K562 (cell line): ENCODE measurements around the gene PACRG. TPM values are rescaled to one million over a fixed set of nuclear protein-coding genes. Genes with fewer than 3 reads are reported as not detected.
A peak's percentile ranks its signal among the peaks of the same experiment; 100 is the strongest.

Experiments used
- BRD9 ChIP-seq: fragments of 450-650 bp; IDR thresholded peaks from 2 replicates; pipeline ENCODE4 v1.6.1; 2018; ENCODE audit warnings: low read depth; ENCODE audit not compliant: partially characterized antibody
- E2F1 ChIP-seq: sonication (generic); formaldehyde crosslinking; IDR thresholded peaks from 2 replicates; pipeline ENCODE4 v1.8.1; 2023; ENCODE audit warnings: mild to moderate bottlenecking, missing genetic modification reagents, moderate library complexity
- MAFF ChIP-seq: IDR thresholded peaks from 2 replicates; pipeline ENCODE4 v1.6.1; 2012; ENCODE audit warnings: low read length, improper control_type of control experiment
- MXI1 ChIP-seq: IDR thresholded peaks from 2 replicates; pipeline ENCODE4 v1.6.1; 2011; ENCODE audit warnings: low read depth, mild to moderate bottlenecking, improper control_type of control experiment, low read length
- NRF1 ChIP-seq, 2 experiments: fragments of 450-650 bp; IDR thresholded peaks in 1 of 2; conservative IDR thresholded peaks in 1 of 2; 2 replicates each; pipeline ENCODE4 v1.6.1; 2014; ENCODE audit warnings: mild to moderate bottlenecking in 2 of 2
- PRDM10 ChIP-seq: fragments of 450-650 bp; IDR thresholded peaks from 2 replicates; pipeline ENCODE4 v1.6.1; 2018; ENCODE audit not compliant: partially characterized antibody
- PYGO2 ChIP-seq: fragments of 450-650 bp; IDR thresholded peaks from 2 replicates; pipeline ENCODE4 v1.6.1; 2016; ENCODE audit warnings: mild to moderate bottlenecking, missing genetic modification characterization, moderate library complexity, missing compliant biosample characterization
- SNRNP70 ChIP-seq: fragments of 200-400 bp; formaldehyde crosslinking; optimal IDR thresholded peaks from 2 replicates; pipeline ENCODE3; 2017; ENCODE audit warnings: low read depth, low read length
- SP2 ChIP-seq: IDR thresholded peaks from 2 replicates; pipeline ENCODE4 v1.6.1; 2011; ENCODE audit warnings: mild to moderate bottlenecking, low read depth, low read length, moderate library complexity; ENCODE audit not compliant: poor library complexity, severe bottlenecking; ENCODE audit errors: extremely low read depth
- TBP ChIP-seq: optimal IDR thresholded peaks from 2 replicates; pipeline ENCODE3; 2011; ENCODE audit warnings: low read depth, low read length, improper control_type of control experiment
- TRIM25 ChIP-seq: fragments of 450-650 bp; IDR thresholded peaks from 2 replicates; pipeline ENCODE4 v1.7.0; 2016; ENCODE audit warnings: borderline replicate concordance
- ZFPM2 ChIP-seq: fragments of 250-450 bp; sonication (Bioruptor Pico); IDR thresholded peaks from 2 replicates; pipeline ENCODE4 v1.5.1; 2022; ENCODE audit warnings: mild to moderate bottlenecking
- ZNF24 ChIP-seq: fragments of 450-650 bp; IDR thresholded peaks from 2 replicates; pipeline ENCODE4 v1.6.1; 2016
- ZNF511 ChIP-seq: sonication (generic); formaldehyde crosslinking; IDR thresholded peaks from 2 replicates; pipeline ENCODE4 v1.8.0; 2022; ENCODE audit warnings: mild to moderate bottlenecking, missing genetic modification reagents
- ZNF717 ChIP-seq: fragments of 250-450 bp; sonication (Bioruptor Pico); IDR thresholded peaks from 2 replicates; pipeline ENCODE4 v1.5.0; 2021
- polyA plus RNA-seq, 8 experiments: library from polyadenylated mRNA; depleted of rRNA in 4 of 8; stranded (reverse) in 5 of 8; unstranded in 3 of 8; fragments of >200 nt; fragmentation: Nextera tagmentation in 2 of 8; fragmentation: Illumina TruSeq in 1 of 8; extraction: Ambion mirVana in 2 of 8; extraction: Trizol in 1 of 8; gene quantifications; 2 replicates each; pipeline versions ENCODE4 v1.2.1 to v1.2.3, GENCODE V29; 2011 to 2014; ENCODE audit warnings: inconsistent platforms in 1 of 8, missing spikeins in 1 of 8
- total RNA-seq, 7 experiments: library from RNA; depleted of rRNA in 6 of 7; stranded (reverse); fragments of >200 nt in 6 of 7; fragmentation: Illumina TruSeq in 2 of 7; extraction: Trizol in 2 of 7; gene quantifications; 2 replicates each; pipeline versions ENCODE4 v1.2.1 to v1.2.3, GENCODE V29; 2011 to 2021; ENCODE audit warnings: low replicate concordance in 1 of 7
- TF ChIP-seq, protein P1 (sequence below): sonication (generic); formaldehyde crosslinking; IDR thresholded peaks from 2 replicates; pipeline ENCODE4 v1.8.0; 2023; ENCODE audit warnings: mild to moderate bottlenecking, missing genetic modification reagents

The PACRG gene
- total and polyA plus RNA-seq, 9 of the 15 experiments (the other 6 are each of a cell fraction or from before 2014, with no cell fraction given), result 0.04 TPM; not detected in 8

DNA sequence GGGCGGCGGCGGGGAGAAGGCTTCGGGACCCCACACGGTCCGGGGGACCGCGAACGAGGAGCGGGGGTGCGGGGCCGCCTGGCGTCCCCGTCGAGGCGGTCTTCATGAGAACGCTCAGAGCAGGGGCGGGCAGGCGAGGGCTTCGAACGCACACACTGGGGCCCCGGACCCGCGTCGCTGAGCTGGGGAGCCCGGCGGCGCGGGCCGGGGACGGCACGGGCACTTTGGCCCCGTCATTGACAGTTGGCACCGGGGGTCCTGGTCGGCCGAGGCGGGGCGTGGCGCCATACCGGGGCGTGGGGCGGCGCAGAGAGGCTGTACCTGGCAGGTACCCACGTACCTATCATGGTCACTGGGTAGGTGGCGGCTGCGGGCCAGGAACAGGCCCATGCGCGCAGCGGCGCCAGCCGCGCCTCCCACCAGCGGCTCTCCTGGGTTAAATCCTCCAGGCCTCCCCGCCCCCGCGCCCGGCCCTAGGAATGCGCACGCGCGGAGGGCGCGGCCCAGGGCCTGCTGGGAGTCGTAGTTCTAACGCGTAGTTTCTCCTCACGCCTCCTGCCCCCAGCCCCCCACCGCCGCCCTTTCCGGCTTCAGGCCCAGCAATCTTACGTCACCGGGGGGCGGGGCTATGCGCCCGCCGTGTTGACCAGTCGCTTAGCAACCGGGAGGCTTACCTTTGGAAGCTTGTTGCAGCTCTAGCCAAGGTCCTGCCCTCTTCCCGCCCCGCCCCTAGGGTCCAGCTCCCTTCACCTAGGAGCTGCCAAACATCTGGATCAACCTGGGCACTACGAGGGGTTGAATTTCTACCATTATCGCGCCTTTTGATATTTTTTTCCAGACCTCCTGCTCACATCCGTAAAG lies at the start of gene PACRG, which contains the start of gene PRKN (continued):
- TF ChIP-seq, protein P1, sequence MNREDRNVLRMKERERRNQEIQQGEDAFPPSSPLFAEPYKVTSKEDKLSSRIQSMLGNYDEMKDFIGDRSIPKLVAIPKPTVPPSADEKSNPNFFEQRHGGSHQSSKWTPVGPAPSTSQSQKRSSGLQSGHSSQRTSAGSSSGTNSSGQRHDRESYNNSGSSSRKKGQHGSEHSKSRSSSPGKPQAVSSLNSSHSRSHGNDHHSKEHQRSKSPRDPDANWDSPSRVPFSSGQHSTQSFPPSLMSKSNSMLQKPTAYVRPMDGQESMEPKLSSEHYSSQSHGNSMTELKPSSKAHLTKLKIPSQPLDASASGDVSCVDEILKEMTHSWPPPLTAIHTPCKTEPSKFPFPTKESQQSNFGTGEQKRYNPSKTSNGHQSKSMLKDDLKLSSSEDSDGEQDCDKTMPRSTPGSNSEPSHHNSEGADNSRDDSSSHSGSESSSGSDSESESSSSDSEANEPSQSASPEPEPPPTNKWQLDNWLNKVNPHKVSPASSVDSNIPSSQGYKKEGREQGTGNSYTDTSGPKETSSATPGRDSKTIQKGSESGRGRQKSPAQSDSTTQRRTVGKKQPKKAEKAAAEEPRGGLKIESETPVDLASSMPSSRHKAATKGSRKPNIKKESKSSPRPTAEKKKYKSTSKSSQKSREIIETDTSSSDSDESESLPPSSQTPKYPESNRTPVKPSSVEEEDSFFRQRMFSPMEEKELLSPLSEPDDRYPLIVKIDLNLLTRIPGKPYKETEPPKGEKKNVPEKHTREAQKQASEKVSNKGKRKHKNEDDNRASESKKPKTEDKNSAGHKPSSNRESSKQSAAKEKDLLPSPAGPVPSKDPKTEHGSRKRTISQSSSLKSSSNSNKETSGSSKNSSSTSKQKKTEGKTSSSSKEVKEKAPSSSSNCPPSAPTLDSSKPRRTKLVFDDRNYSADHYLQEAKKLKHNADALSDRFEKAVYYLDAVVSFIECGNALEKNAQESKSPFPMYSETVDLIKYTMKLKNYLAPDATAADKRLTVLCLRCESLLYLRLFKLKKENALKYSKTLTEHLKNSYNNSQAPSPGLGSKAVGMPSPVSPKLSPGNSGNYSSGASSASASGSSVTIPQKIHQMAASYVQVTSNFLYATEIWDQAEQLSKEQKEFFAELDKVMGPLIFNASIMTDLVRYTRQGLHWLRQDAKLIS (CRISPR knock-in tag), result peak; percentile 71; the same call in 1 of the 2 replicates
- TF ChIP-seq ZNF511 (0 out of 2 replicates have a peak, but pooled peaks have one; percentile 32), PRDM10 (no peak), SP2 (no peak), ZFPM2 (CRISPR knock-in tag) (no peak), E2F1 (CRISPR knock-in tag) (0 out of 2 replicates have a peak, but pooled peaks have one; percentile 56), SNRNP70 (no peak), ZNF717 (CRISPR knock-in tag) (no peak), TRIM25 (no peak), NRF1 (conservative IDR thresholded peaks at IDR 0.05 in 1 of 2, IDR thresholded peaks at IDR 0.05 in 1 of 2) (peak; percentile 94 to 95), BRD9 (no peak), MAFF (no peak), ZNF24 (no peak), MXI1 (peak; percentile 68), PYGO2 (tag) (no peak), TBP (peak; percentile 57)
